Parathyroid adenoma (tissue), 2 donors: ENCODE data around the gene PPP4R3C.
"Not testable (repeated sequence)": the region's sequence is repeated elsewhere in the genome, so short reads cannot be mapped to it uniquely, and the experiment has no call there.

Experiments used
- H2AFZ ChIP-seq: fragments of 300-600 bp; sonication (generic); one replicate; pipeline ENCODE4 v1.7.0; 2017; ENCODE audit warnings: antibody characterized with exemption, mild to moderate bottlenecking
- H3K27ac ChIP-seq: fragments of 300-600 bp; sonication (generic); one replicate; pipeline ENCODE4 v1.7.0; 2017
- H3K27me3 ChIP-seq: fragments of 300-600 bp; sonication (generic); one replicate; pipeline ENCODE4 v1.7.0; 2017; ENCODE audit warnings: low read length; ENCODE audit not compliant: control insufficient read depth, insufficient read depth
- H3K36me3 ChIP-seq: fragments of 300-600 bp; sonication (generic); one replicate; pipeline ENCODE4 v1.7.0; 2017; ENCODE audit warnings: low read length; ENCODE audit not compliant: control insufficient read depth, insufficient read depth
- H3K4me1 ChIP-seq: fragments of 300-600 bp; sonication (generic); one replicate; pipeline ENCODE4 v1.7.0; 2017; ENCODE audit warnings: control low read depth
- H3K4me2 ChIP-seq: fragments of 300-600 bp; sonication (generic); one replicate; pipeline ENCODE4 v1.7.0; 2017; ENCODE audit warnings: low read length
- H3K4me3 ChIP-seq: fragments of 300-600 bp; sonication (generic); one replicate; pipeline ENCODE4 v1.7.0; 2017; ENCODE audit warnings: low read depth, low read length
- H3K79me2 ChIP-seq: fragments of 300-600 bp; sonication (generic); one replicate; pipeline ENCODE4 v1.7.0; 2017; ENCODE audit warnings: control low read depth
- H3K9ac ChIP-seq: fragments of 300-600 bp; sonication (generic); one replicate; pipeline ENCODE4 v1.7.0; 2017; ENCODE audit warnings: mild to moderate bottlenecking
- H3K9me3 ChIP-seq: fragments of 300-600 bp; sonication (generic); one replicate; pipeline ENCODE4 v1.7.0; 2017; ENCODE audit warnings: low read length; ENCODE audit not compliant: control insufficient read depth
- TF ChIP-seq, protein P1 (sequence below): fragments of 300-600 bp; sonication (generic); IDR thresholded peaks from one replicate; pipeline ENCODE4 v1.7.0; 2017; ENCODE audit warnings: antibody characterized with exemption, mild to moderate bottlenecking
- donor health status: primary hyperparathyroidism.

PPP4R3C gene

DNA sequence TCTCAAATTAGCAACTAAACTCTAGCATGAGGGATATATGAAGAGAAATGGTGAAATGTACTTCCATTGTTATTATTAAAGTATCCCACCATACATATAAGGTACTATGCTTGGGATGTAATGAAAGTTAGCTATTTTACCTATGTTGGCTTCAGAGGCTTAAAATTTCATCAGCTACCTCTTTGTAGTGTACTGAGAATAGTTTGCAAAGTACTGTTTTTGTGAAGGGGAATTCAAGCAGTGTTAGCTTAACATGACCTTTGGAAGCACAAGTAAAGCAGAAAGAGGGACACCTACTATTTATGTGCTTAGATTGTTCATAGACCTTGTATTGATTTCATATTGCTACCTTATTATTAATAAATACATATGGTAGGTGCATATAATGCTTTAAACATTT is 11.8 kb downstream of the PPP4R3C start:
- H3K4me1 ChIP-seq = no peaks in the 10 kb centered on the region
- no peaks in the 10 kb centered on the region for H3K79me2 ChIP-seq
- H3K36me3 ChIP-seq = no peaks in the 10 kb centered on the region
- no peaks in the 10 kb centered on the region for H3K27me3 ChIP-seq
- no peak overlapping the region for H3K27ac ChIP-seq
- no peak overlapping the region for H3K9ac ChIP-seq
- TF ChIP-seq, protein P1, sequence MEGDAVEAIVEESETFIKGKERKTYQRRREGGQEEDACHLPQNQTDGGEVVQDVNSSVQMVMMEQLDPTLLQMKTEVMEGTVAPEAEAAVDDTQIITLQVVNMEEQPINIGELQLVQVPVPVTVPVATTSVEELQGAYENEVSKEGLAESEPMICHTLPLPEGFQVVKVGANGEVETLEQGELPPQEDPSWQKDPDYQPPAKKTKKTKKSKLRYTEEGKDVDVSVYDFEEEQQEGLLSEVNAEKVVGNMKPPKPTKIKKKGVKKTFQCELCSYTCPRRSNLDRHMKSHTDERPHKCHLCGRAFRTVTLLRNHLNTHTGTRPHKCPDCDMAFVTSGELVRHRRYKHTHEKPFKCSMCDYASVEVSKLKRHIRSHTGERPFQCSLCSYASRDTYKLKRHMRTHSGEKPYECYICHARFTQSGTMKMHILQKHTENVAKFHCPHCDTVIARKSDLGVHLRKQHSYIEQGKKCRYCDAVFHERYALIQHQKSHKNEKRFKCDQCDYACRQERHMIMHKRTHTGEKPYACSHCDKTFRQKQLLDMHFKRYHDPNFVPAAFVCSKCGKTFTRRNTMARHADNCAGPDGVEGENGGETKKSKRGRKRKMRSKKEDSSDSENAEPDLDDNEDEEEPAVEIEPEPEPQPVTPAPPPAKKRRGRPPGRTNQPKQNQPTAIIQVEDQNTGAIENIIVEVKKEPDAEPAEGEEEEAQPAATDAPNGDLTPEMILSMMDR = no peak
- H3K4me3 ChIP-seq = no peak overlapping the region
- no peak overlapping the region for H2AFZ ChIP-seq
- H3K9me3 ChIP-seq = no peaks in the 10 kb centered on the region
- no peak overlapping the region for H3K4me2 ChIP-seq

DNA sequence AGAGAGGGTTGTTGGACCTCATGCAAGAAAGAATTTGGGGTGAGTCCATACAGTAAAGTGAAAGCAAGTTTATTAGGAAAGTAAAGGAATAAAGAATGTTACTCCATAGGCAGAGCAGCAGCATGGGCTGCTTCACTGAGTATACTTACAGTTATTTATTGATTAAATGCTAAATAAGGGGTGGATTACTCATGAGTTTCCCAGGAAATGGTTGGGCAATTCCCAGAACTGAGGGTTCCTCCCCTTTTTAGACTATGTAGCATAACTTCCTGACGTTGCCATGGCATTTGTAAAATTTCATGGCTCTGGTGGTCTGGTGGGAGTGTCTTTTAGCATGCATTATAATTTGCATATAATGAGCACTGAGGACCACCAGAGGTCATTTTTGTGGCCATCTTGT is 16.7 kb downstream of the PPP4R3C start:
- H3K27me3 ChIP-seq = no peaks in the 10 kb centered on the region

DNA sequence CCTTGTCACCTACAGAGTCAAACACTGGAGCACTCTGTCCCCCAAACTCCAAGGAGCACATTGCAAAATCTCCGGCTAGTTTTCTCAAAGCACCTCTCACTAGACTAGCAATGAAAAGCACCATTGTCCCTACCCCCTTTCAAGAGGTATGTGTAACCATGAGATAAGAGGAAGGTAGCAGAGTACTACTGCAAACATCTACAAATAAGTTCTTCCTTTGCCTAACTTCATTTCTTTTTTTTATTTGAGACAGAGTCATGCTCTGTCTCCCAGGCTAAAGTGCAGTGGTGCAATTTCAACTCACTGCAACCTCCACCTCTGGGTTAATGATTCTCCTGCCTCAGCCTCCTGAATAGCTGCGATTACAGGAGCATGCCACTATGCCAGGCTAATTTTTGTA is 17.7 kb downstream of the PPP4R3C start:
- Histone ChIP-seq H2AFZ (no peak overlapping the region), H3K4me3 (no peak overlapping the region), H3K9ac (no peak overlapping the region), H3K9me3 (no peaks in the 10 kb centered on the region), H3K4me1 (no peaks in the 10 kb centered on the region), H3K4me2 (no peak overlapping the region), H3K36me3 (no peaks in the 10 kb centered on the region), H3K79me2 (no peaks in the 10 kb centered on the region), H3K27ac (no peak overlapping the region), H3K27me3 (no peaks in the 10 kb centered on the region)
- TF ChIP-seq, protein P1 = no peak

More for the DNA sequence above, 16.7 kb downstream of the PPP4R3C start:
- H3K27ac ChIP-seq = no peak overlapping the region
- TF ChIP-seq, protein P1 = no peak
- no peak overlapping the region for H3K4me2 ChIP-seq
- no peaks in the 10 kb centered on the region for H3K4me1 ChIP-seq
- no peak overlapping the region for H2AFZ ChIP-seq
- no peaks in the 10 kb centered on the region for H3K9me3 ChIP-seq
- no peak overlapping the region for H3K4me3 ChIP-seq
- H3K36me3 ChIP-seq = no peaks in the 10 kb centered on the region
- H3K9ac ChIP-seq = no peak overlapping the region
- H3K79me2 ChIP-seq = no peaks in the 10 kb centered on the region

DNA sequence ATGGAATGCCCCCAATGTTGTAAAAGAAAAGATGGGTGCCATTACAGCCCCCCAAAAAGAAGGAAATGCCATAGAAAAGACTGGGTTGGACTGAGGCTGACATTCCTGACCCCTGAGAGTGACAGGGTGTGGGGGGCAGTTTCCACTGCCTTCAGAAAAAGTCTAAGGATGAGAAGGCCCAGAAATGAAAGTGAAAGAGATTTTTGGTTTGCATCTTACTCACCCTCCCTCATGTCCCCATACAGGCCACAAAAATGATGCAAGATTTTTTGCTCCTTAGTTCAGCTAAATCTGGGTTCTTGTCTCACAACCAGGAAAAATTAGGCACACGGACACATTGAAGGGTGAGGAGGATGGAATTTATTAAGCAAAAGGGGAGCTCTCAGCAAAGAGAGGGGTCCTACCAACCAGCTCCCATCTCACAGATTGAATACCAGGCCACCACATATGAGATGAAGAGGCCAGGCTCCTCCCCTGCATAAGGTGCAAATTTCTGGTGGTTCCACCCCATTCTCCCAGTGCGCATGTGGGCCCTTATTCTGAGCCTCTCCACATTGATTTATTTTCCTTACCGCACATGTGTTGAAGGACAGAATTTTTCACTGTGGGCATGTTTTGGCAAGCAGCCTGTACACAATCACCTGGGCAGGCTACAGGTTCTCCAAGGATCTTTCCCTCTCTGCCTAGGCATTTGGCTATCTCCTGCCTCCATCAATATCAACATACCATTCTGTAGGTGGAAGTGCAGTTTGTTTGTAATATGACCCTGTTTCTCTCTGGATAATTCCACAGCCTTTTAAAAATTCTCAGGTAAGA is 18.8 kb downstream of the PPP4R3C start:
- Histone ChIP-seq H3K4me2 (no peak overlapping the region), H3K9ac (no peak overlapping the region)
- TF ChIP-seq, protein P1 = no peak

DNA sequence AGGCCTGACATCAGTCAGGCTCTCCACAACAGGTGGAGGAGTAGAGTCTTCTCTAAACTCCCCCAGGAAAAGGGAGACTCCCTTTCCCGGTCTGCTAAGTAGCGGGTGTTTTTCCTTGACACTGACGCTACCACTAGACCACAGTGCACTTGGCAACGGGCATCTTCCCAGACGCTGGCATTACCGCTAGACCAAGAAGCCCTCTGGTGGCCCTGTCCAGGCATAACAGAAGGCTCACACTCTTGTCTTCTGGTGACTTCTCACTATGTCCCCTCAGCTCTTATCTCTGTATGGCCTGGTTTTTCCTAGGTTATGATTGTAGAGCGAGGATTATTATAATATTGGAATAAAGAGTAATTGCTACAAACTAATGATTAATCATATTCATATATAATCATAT is 20.7 kb downstream of the PPP4R3C start:
- H3K27ac ChIP-seq, H3K4me2 ChIP-seq, H3K27me3 ChIP-seq, H3K79me2 ChIP-seq, H3K4me1 ChIP-seq, H3K4me3 ChIP-seq, H3K9ac ChIP-seq, H3K9me3 ChIP-seq, H2AFZ ChIP-seq, H3K36me3 ChIP-seq: not testable (repeated sequence)

More for the DNA sequence above, 18.8 kb downstream of the PPP4R3C start:
- Histone ChIP-seq H3K4me1 (no peaks in the 10 kb centered on the region), H2AFZ (no peak overlapping the region), H3K36me3 (no peaks in the 10 kb centered on the region), H3K79me2 (no peaks in the 10 kb centered on the region), H3K4me3 (no peak overlapping the region), H3K27ac (no peak overlapping the region), H3K27me3 (no peaks in the 10 kb centered on the region), H3K9me3 (no peaks in the 10 kb centered on the region)
